ENCODE measurements around the gene CPA3. TPM values are rescaled to one million over a fixed set of nuclear protein-coding genes. Genes with fewer than 3 reads are reported as not detected.
A peak's percentile ranks its signal among the peaks of the same experiment; 100 is the strongest.

The CPA3 gene
- total RNA-seq, 1 donor from 2014 or later, result not detected

DNA sequence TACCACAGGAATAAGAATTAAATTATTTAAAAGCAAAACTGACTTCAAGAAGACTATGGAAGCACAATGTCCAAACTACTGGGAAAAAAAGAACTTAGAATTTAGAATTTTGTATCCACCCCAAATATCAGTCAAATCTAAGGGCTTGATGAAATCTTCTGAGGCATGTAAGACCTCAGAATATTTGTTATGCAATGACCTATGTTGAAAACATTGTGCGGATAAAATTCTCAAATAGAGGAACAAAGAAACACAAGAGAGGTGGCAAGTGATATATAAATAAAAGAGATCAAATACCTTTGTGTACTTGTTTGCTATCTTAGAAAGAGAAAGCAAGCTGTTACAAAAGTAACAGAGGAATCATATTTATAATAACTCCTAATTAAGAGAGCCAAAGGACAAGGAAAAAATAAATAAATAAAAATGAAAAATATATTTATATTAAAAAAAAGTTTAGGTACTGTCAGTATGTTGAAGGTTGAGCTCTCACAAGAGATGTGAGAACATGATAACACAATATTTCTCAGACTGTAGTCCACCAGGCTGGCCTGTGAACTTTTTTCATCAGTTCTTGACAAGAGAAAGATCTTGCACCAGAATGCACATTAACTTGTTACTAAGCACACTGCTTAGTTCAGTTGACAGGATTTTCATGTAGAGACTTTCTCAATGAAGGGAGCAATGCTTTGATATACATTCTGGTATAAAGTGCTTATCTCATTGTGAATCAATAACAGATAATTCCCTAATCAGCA, 50.0 kb downstream of the CPA3 start:
- no peaks in the 10 kb centered on the region for H3K4me1 Mint-ChIP-seq
- H3K4me3 Mint-ChIP-seq, result no peak overlapping the region

DNA sequence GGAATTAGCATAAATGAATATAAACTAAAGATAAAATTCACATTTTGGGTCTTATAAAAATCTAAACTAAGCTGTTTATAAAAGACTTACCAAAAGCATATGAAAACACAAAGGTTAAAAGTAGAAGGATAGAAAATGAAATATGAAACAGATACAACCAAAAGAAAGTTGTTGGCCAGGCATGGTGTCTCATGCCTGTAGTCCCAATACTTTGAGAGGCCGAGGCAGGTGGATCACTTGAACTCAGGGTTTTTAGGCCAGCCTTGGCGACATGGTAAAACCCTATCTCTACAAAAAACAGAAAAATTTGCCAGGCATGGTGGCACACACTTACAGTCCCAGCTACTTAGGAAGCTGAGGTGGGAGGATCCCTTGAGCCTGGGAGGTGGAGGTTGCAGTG, 51.0 kb downstream of the CPA3 start:
- Mint-ChIP-seq H3K4me3 (no peak overlapping the region), H3K9me3 (no peaks in the 10 kb centered on the region), H3K27ac (no peak overlapping the region), H3K36me3 (ENCODE audit: low read depth) (no peaks in the 10 kb centered on the region), H3K4me1 (no peaks in the 10 kb centered on the region), H3K27me3 (peaks cover 11% of the 10 kb centered on the region)
- intact Hi-C loops (cut with micrococcal nuclease), result no loop called here
- DNase-seq, result no peak

More for the DNA sequence above, 50.0 kb downstream of the CPA3 start:
- Mint-ChIP-seq H3K27me3 (peaks cover 9% of the 10 kb centered on the region), H3K9me3 (no peaks in the 10 kb centered on the region), H3K27ac (no peak overlapping the region), H3K36me3 (ENCODE audit: low read depth) (no peaks in the 10 kb centered on the region)
- DNase-seq, result no peak
- intact Hi-C loops (cut with micrococcal nuclease), result no loop called here

DNA sequence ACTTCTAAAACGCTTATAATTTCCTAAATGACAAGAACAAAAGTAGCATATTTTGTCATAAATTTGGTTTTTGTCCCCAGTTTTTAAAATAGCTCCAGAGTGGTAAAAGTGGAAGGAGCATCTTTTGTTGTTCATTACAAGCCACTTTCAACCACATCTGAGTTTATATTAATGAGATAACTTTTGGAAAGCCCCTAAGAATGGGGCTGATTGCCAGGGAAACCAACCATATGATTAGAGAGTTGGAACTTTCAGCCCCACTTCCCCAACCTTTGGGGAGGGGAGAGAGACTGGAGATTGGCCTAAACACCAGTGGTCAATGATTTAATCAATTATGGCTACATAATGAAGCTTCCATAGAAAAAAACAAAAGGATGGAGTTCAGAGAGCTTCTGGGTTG, 57.4 kb downstream of the CPA3 start:
- DNase-seq, result no peak
- Mint-ChIP-seq H3K27ac (no peak overlapping the region), H3K4me1 (no peaks in the 10 kb centered on the region), H3K4me3 (no peak overlapping the region), H3K9me3 (no peaks in the 10 kb centered on the region), H3K27me3 (peaks cover 13% of the 10 kb centered on the region), H3K36me3 (ENCODE audit: low read depth) (no peaks in the 10 kb centered on the region)
- intact Hi-C loops (cut with micrococcal nuclease), result no loop called here

DNA sequence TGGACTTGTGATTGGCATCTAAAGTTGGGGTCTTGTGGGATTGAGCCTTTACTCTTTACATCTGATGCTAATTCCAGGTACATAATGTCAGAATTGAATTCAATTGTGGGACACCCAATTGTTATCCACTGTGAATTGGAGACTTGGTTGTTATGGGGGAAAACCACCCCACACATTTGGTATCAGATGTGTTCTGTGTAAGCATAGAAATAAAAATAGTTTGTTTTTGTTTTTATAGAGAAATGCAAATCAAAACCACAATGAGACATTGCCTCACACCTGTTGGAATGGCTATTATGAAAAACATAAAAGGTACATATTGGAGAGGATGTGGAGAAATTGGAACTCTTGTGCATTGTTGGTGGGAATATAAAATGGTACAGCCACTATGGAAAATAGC, 58.5 kb downstream of the CPA3 start:
- no peak overlapping the region for H3K4me3 Mint-ChIP-seq
- no peaks in the 10 kb centered on the region for H3K9me3 Mint-ChIP-seq
- H3K27me3 Mint-ChIP-seq, result peaks cover 8% of the 10 kb centered on the region
- H3K4me1 Mint-ChIP-seq, result no peaks in the 10 kb centered on the region
- DNase-seq, result no peak
- H3K36me3 Mint-ChIP-seq (ENCODE audit: low read depth), result no peaks in the 10 kb centered on the region
- intact Hi-C loops (cut with micrococcal nuclease), result no loop called here
- no peak overlapping the region for H3K27ac Mint-ChIP-seq

DNA sequence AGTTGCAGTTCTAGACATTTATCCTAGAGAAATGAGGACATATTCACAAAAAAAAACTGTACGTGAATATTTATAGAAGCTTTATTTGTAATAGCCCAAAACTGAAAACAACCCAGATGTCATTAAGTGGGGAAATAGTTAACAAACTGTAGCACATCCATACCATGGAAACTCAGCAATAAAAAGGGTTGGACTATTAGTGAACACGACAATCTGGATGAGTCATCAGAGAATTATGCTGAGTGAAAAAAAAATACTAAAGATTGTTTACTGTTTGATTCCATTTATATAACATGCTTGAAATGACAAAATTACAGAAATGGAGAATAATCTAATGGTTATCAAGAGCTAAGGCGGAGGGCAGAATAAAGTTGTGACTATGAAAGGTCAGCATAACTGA, 59.5 kb downstream of the CPA3 start:
- peaks cover 6% of the 10 kb centered on the region for H3K27me3 Mint-ChIP-seq
- no peaks in the 10 kb centered on the region for H3K9me3 Mint-ChIP-seq
- DNase-seq, result no peak
- no peak overlapping the region for H3K4me3 Mint-ChIP-seq
- intact Hi-C loops (cut with micrococcal nuclease), result no loop called here
- no peaks in the 10 kb centered on the region for H3K4me1 Mint-ChIP-seq
- H3K36me3 Mint-ChIP-seq (ENCODE audit: low read depth), result no peaks in the 10 kb centered on the region
- no peak overlapping the region for H3K27ac Mint-ChIP-seq

DNA sequence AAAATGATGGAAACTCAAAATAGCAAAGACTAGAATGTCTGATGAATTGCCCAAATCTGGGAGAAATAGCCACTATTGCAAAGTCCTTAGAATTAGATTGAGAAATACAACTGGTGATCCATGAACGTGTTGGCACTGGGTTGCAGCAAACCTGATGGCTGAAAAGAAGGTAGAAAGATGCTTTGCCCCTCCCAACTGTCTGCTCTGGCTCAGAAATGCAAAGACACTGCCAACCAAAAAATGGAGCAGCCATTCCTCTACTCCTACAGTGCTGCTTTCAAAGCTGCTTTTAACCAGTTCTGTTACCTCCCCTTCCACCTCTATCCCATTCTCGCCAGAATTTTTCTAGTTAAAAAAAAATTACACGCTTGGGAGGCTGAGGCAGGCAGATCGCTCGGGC, 60.7 kb downstream of the CPA3 start:
- Mint-ChIP-seq H3K27me3 (peaks cover 4% of the 10 kb centered on the region), H3K27ac (no peak overlapping the region), H3K4me3 (no peak overlapping the region), H3K9me3 (no peaks in the 10 kb centered on the region), H3K36me3 (ENCODE audit: low read depth) (no peaks in the 10 kb centered on the region), H3K4me1 (no peaks in the 10 kb centered on the region)
- DNase-seq, result no peak
- intact Hi-C loops (cut with micrococcal nuclease), result no loop called here

DNA sequence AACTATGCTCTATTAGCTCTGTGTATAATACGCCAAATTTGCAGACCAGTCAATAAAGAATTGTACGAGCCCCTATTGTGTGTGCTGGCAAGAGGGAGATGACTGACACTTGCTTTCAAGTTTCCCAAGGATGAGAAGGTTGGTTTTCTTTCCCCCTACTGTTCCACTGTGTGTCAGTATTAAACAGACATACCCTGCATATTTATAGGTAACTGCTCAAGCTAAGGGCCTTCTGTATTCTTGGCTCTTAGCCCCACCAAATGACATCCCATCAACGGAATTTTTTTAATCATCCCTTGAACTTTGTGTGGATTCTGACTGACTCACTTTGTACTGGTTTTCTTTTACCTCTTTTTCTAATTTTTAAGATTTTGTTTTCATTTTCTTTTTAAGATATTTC, 65.7 kb downstream of the CPA3 start:
- no peaks in the 10 kb centered on the region for H3K36me3 Mint-ChIP-seq (ENCODE audit: low read depth)
- no peaks in the 10 kb centered on the region for H3K4me1 Mint-ChIP-seq
- H3K4me3 Mint-ChIP-seq, result no peak overlapping the region
- no peak overlapping the region for H3K27ac Mint-ChIP-seq
- no peaks in the 10 kb centered on the region for H3K9me3 Mint-ChIP-seq
- DNase-seq, result no peak
- intact Hi-C loops (cut with micrococcal nuclease), result no loop called here
- H3K27me3 Mint-ChIP-seq, result peaks cover 17% of the 10 kb centered on the region

DNA sequence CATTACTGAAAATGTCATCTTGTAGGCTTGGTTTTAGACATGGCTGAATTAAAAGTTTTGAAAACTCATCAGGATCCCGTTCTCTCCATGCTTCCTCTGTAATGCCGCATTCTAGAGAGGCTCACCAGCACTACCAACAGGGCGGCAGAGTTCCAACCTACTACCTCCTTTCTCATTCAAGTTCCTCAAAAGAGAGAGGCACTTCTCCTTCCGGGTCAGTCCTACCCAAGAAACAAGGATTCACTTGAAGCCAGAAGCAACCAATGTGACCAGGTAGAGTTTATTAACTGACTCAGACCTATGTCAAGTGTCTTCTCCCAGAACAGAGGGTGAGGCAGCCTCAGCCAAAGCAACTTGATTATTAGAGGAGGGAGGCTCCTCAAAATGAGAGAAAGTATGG, 66.5 kb downstream of the CPA3 start:
- DNase-seq, result no peak
- Mint-ChIP-seq H3K4me3 (no peak overlapping the region), H3K36me3 (ENCODE audit: low read depth) (no peaks in the 10 kb centered on the region), H3K9me3 (no peaks in the 10 kb centered on the region), H3K27ac (no peak overlapping the region), H3K4me1 (no peaks in the 10 kb centered on the region), H3K27me3 (peaks cover 21% of the 10 kb centered on the region)
- intact Hi-C loops (cut with micrococcal nuclease), result no loop called here

DNA sequence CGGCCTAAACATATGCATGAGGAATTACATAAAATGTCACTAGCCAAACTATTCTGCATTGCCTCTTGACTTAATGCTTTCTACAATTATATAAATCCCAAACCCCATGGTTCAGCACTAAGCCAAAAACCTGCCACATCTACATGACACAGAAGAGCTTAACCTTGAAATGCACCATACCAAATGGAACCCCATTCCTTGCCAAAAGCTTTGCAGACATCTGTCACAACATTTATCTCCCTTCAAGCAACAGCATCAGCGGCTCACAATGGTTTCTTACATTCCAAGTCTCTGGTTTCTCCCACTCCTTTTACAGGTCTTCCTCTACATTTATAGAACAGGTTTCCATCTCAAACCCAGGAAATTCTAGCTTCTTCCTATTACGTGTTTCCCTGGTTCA, 67.9 kb downstream of the CPA3 start:
- DNase-seq, result no peak
- Mint-ChIP-seq H3K27ac (no peak overlapping the region), H3K27me3 (peaks cover 27% of the 10 kb centered on the region), H3K9me3 (no peaks in the 10 kb centered on the region), H3K4me1 (no peaks in the 10 kb centered on the region), H3K36me3 (ENCODE audit: low read depth) (no peaks in the 10 kb centered on the region), H3K4me3 (no peak overlapping the region)
- intact Hi-C loops (cut with micrococcal nuclease), result no loop called here

DNA sequence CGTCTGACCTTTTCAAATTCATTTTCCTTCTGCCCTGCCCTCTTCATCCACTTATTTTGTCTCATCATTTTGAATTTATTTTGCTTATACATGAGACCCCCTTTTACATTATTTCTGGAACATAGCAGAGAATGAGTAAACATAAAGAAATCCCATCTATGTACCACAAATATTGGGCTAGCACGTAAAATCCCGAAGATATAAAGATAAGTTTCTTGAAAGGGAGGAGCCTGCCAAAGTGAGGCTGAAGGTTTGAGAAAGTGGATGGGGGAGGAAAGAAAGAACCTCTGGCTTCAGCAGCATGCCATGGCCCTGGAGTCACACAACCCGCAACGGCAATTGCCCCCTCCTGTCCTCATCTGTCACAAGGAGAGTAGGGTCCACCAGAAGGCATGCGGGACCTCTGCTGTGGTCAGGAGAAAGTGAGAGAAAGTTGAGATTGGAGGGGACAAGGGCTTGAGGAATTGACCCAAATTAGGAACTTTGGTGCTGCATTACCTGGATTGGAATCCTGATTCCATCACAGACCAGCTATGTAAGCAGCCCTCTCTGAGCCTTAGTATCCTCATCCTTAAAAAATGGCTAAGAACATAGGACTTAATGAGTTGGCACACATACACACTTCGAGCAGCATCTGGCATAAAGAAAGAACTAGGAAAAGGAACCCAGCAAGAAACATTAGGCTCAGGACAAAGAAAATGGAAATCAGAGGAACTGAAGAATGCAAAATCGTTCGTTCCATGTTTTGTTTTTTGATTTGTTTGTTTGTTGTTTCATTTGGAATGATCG, 72.6 kb downstream of the CPA3 start:
- Mint-ChIP-seq H3K9me3 (no peaks in the 10 kb centered on the region), H3K36me3 (ENCODE audit: low read depth) (no peaks in the 10 kb centered on the region), H3K27me3 (peaks cover 30% of the 10 kb centered on the region), H3K4me3 (no peak overlapping the region), H3K27ac (no peak overlapping the region), H3K4me1 (no peaks in the 10 kb centered on the region)
- no peak for DNase-seq
- intact Hi-C loops (cut with micrococcal nuclease), result no loop called here

DNA sequence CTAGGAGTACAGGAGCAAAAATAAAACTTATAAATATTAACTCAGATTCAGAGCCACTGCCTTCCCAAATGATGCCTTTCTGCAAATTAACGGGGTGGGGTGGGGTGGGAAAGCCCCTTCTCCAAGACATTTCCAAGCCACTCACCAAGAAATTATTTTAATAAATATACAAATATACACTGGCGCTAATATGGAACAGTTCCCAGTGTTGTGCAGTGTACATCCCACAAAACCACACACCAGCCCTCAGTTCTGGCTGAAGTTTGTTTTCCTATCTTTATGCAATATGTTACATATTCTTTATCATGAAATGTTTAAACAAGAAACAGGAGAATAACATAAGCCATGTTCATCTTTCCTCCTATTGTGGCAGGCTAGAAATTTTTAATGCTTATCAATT, 73.2 kb downstream of the CPA3 start:
- no peaks in the 10 kb centered on the region for H3K4me1 Mint-ChIP-seq
- no peak for DNase-seq
- H3K4me3 Mint-ChIP-seq, result no peak overlapping the region
- intact Hi-C loops (cut with micrococcal nuclease), result no loop called here
- H3K36me3 Mint-ChIP-seq (ENCODE audit: low read depth), result no peaks in the 10 kb centered on the region
- H3K27me3 Mint-ChIP-seq, result peaks cover 25% of the 10 kb centered on the region
- no peaks in the 10 kb centered on the region for H3K9me3 Mint-ChIP-seq
- H3K27ac Mint-ChIP-seq, result no peak overlapping the region

DNA sequence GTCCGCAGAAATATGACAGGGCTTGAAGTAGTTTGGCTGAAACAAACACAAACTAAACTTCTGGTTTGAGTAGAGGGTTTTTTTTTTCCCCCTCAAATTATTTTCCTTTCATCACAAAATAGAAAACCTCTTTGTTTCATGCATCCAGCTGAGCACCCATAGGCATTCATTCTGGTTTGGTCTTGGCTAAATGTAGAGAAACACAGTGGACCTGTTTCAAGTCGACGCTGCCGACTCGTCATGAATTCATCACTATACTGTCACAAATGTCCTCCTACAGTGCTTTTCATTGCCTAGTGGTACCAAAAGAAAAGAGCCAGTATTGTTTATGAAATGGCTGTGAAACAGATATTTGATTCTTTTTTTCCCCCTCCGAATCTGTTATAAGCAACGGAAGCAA, 73.8 kb downstream of the CPA3 start:
- no peaks in the 10 kb centered on the region for H3K9me3 Mint-ChIP-seq
- H3K4me1 Mint-ChIP-seq, result no peaks in the 10 kb centered on the region
- intact Hi-C loops (cut with micrococcal nuclease), result no loop called here
- H3K27ac Mint-ChIP-seq, result no peak overlapping the region
- no peak for DNase-seq
- no peak overlapping the region for H3K4me3 Mint-ChIP-seq
- peaks cover 23% of the 10 kb centered on the region for H3K27me3 Mint-ChIP-seq
- H3K36me3 Mint-ChIP-seq (ENCODE audit: low read depth), result no peaks in the 10 kb centered on the region

DNA sequence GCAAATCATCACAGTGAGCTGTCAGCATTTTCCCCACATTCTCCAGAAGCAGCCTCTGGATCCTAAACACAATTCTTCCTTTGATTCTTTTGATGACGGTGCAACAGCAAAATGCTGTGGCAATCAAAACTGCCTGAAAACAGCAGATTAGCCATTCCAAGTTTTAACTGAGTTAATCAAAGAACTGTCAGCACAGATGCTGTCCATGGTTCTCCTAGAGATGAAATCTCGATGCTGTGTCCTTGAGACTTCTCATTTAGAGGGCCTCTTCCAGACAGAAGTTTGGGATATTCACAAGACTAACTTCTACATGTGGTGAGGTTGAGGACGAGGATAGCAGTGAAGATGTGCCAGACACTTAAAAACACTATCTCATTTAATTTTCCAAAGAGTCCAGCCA, 75.9 kb downstream of the CPA3 start:
- intact Hi-C loops (cut with micrococcal nuclease), result loop anchor here (10.0 kb wide), 2 partner anchors 216 to 626 kb away; no protein-coding TSS in a partner anchor
- Mint-ChIP-seq H3K27ac (no peak overlapping the region), H3K4me3 (no peak overlapping the region), H3K9me3 (no peaks in the 10 kb centered on the region), H3K36me3 (ENCODE audit: low read depth) (no peaks in the 10 kb centered on the region), H3K4me1 (no peaks in the 10 kb centered on the region), H3K27me3 (peaks cover 18% of the 10 kb centered on the region)
- DNase-seq, result no peak

DNA sequence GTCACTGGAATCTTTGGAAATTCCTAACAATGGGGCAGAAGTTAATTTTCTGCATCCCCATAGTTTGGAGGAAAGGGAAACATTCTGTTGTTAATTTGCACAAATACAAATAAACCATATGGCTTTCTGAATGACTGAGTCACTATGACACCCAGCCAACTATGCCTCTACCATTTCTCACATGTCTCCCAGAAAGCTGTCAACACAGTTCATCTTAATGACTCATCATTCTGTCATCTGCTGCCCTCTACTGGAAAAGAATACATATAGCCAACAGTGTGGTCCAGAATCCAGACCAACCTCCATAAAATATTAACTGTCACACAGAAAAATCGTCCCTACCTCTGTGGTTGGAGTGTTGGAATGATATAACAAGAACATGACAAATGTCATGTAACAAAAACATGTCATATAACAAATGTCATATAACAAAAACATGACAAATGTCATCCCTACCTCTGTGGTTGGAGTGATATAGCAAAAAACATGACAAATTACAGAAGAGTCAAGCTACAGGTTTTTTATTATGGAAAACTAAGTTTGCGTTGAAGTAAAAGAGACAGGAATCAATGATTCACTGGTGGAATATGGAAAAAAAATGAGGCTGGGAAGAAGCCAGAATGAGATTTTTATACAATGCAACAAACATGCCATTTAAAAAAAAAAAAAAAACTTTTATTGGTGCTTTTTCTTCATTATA, 78.6 kb downstream of the CPA3 start:
- DNase-seq, result peak; percentile 75
- Mint-ChIP-seq H3K27me3 (peaks cover 7% of the 10 kb centered on the region), H3K27ac (no peak overlapping the region), H3K9me3 (no peaks in the 10 kb centered on the region), H3K4me3 (no peak overlapping the region), H3K36me3 (ENCODE audit: low read depth) (no peaks in the 10 kb centered on the region), H3K4me1 (no peaks in the 10 kb centered on the region)
- intact Hi-C loops (cut with micrococcal nuclease), result loop anchor here (1.0 to 10.0 kb wide), 3 partner anchors 82 to 629 kb away; no protein-coding TSS in a partner anchor

All from activated CD4-positive, alpha-beta T cell treated with anti-CD3 and anti-CD28 coated beads, Interleukin-2, amount 10 ng/mL, durations not matched to agents 24 days and 14 days (primary cell).